ENCODE measurements around the gene ADIRF. TPM values are rescaled to one million over a fixed set of nuclear protein-coding genes. Genes with fewer than 3 reads are reported as not detected.
"Not testable (repeated sequence)": the region's sequence is repeated elsewhere in the genome, so short reads cannot be mapped to it uniquely, and the experiment has no call there.

The ADIRF gene
- total and polyA plus RNA-seq, 8 donors = 7.0 to 111 (median 10.9) TPM

DNA sequence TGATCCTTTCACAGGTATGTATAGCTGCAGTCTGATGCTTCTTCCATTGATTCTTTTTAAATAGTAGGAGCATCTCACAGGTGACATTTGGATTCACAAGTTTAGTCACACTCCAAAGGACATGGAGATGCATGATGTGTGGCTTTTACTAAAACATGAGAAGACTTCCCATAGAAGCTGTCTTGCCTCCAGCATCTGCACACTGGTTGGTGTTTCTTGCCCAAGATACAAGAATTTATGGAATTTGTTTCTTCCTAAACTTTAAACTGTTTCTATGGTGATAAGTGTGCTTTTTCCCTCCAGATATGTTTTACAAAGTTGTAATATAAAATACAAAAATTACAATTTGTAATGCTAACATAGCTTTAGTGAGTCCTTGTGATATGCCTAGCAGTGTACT lies 24.2 kb downstream of the ADIRF start:
- no peaks in the 10 kb centered on the region for H3K36me3 ChIP-seq
- H3K27ac ChIP-seq = no peak overlapping the region
- TF ChIP-seq, protein P1, sequence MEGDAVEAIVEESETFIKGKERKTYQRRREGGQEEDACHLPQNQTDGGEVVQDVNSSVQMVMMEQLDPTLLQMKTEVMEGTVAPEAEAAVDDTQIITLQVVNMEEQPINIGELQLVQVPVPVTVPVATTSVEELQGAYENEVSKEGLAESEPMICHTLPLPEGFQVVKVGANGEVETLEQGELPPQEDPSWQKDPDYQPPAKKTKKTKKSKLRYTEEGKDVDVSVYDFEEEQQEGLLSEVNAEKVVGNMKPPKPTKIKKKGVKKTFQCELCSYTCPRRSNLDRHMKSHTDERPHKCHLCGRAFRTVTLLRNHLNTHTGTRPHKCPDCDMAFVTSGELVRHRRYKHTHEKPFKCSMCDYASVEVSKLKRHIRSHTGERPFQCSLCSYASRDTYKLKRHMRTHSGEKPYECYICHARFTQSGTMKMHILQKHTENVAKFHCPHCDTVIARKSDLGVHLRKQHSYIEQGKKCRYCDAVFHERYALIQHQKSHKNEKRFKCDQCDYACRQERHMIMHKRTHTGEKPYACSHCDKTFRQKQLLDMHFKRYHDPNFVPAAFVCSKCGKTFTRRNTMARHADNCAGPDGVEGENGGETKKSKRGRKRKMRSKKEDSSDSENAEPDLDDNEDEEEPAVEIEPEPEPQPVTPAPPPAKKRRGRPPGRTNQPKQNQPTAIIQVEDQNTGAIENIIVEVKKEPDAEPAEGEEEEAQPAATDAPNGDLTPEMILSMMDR (IDR thresholded peaks at IDR 0.05) = no peak
- no peaks in the 10 kb centered on the region for H3K9me3 ChIP-seq
- FAIRE-seq = no peak
- no peaks in the 10 kb centered on the region for H3K4me1 ChIP-seq
- no peak for ATAC-seq
- no peak overlapping the region for H3K4me3 ChIP-seq
- no peaks in the 10 kb centered on the region for H3K27me3 ChIP-seq
- intact Hi-C loops (cut with DNase I) = no loop called here
- DNase-seq = no peak

DNA sequence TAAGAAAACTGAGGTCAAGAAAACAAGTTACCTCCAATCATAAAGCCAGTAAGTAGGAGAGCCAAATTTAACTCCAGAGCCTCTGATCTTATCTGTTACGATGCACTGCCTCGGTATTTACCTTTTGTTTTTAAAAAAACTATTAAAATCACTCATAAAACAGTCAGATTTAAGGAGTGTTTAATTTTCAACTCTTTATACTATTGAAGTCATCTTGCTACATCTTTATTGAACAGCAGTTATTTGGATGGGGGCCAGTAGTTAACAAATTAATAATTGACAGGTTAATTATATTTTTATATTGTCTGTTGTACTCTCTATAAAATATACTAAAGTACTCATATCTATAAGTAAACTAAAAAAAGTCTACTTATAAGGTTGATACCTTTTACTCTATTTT lies 24.6 kb downstream of the ADIRF start:
- intact Hi-C loops (cut with DNase I) = no loop called here
- Histone ChIP-seq H3K27me3 (no peaks in the 10 kb centered on the region), H3K36me3 (no peaks in the 10 kb centered on the region), H3K4me3 (no peak overlapping the region), H3K27ac (no peak overlapping the region), H3K9me3 (no peaks in the 10 kb centered on the region), H3K4me1 (no peaks in the 10 kb centered on the region)
- ATAC-seq (no peak), DNase-seq (no peak), FAIRE-seq (no peak)
- 51 to 53% methylated on average over 2 of the region's 2 CpGs for WGBS, 2 donors
- TF ChIP-seq, protein P1 (IDR thresholded peaks at IDR 0.05) = no peak

- H3K4me1 ChIP-seq; H3K4me3 ChIP-seq; DNase-seq; FAIRE-seq; H3K27me3 ChIP-seq; H3K27ac ChIP-seq; H3K36me3 ChIP-seq; H3K9me3 ChIP-seq; ATAC-seq; intact Hi-C loops (cut with DNase I): not testable (repeated sequence)
- WGBS, 2 donors = 74 to 77% methylated on average over 6 of the region's 6 CpGs
Measured at GRCh38 chr10:86999802-87000403, 31.6 kb downstream of the ADIRF start.

DNA sequence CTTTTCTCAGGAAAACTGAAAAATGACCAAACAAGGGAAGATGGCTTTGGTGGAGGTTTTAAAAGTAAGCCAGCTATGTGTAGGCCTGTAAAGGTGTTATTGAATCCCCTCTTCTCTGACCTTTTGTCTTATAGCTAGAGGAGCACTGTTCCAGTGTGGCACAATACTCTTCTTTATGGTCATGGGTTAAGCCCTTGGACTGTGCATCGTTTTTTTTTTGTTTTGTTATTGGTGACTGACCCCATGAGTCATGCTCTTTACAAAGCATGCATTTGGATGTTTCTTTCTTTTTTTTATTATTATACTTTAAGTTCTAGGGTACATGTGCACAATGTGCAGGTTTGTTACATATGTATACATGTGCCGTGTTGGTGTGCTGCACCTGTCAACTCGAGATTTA lies 32.2 kb downstream of the ADIRF start:
- WGBS, 2 donors = 53 to 69% methylated on average over 3 of the region's 3 CpGs
- ATAC-seq (no peak), FAIRE-seq (no peak), DNase-seq (no peak)
- H3K4me3 ChIP-seq = no peak overlapping the region
- H3K9me3 ChIP-seq = no peaks in the 10 kb centered on the region
- no peak overlapping the region for H3K27ac ChIP-seq
- H3K4me1 ChIP-seq = no peaks in the 10 kb centered on the region
- H3K36me3 ChIP-seq = no peaks in the 10 kb centered on the region
- no peaks in the 10 kb centered on the region for H3K27me3 ChIP-seq
- TF ChIP-seq, protein P1 (IDR thresholded peaks at IDR 0.05) = no peak
- intact Hi-C loops (cut with DNase I) = no loop called here

GRCh38 chr10:87007124-87007523 lies 38.8 kb downstream of the ADIRF start:
- H3K4me1 ChIP-seq; ATAC-seq; H3K4me3 ChIP-seq; H3K27me3 ChIP-seq; DNase-seq; H3K27ac ChIP-seq; H3K9me3 ChIP-seq; FAIRE-seq; H3K36me3 ChIP-seq; intact Hi-C loops (cut with DNase I): not testable (repeated sequence)
- 16 to 17% methylated on average over 1 of the region's 1 CpG for WGBS, 2 donors

GRCh38 chr10:87007674-87008073 lies 39.4 kb downstream of the ADIRF start:
- intact Hi-C loops (cut with DNase I); H3K36me3 ChIP-seq; ATAC-seq: not testable (repeated sequence)

GRCh38 chr10:87008303-87008702 lies 40.0 kb downstream of the ADIRF start:
- FAIRE-seq; ATAC-seq; intact Hi-C loops (cut with DNase I); H3K4me3 ChIP-seq; H3K27me3 ChIP-seq; H3K36me3 ChIP-seq; DNase-seq; H3K4me1 ChIP-seq; H3K9me3 ChIP-seq; H3K27ac ChIP-seq: not testable (repeated sequence)
- 97% methylated on average over 7 of the region's 7 CpGs for WGBS, 2 donors

More at GRCh38 chr10:87007674-87008073, 39.4 kb downstream of the ADIRF start:
- not testable (repeated sequence) for H3K27me3 ChIP-seq, H3K9me3 ChIP-seq, H3K4me1 ChIP-seq, FAIRE-seq, DNase-seq, H3K27ac ChIP-seq, H3K4me3 ChIP-seq
- 58 to 70% methylated on average over 6 of the region's 6 CpGs for WGBS, 2 donors

DNA sequence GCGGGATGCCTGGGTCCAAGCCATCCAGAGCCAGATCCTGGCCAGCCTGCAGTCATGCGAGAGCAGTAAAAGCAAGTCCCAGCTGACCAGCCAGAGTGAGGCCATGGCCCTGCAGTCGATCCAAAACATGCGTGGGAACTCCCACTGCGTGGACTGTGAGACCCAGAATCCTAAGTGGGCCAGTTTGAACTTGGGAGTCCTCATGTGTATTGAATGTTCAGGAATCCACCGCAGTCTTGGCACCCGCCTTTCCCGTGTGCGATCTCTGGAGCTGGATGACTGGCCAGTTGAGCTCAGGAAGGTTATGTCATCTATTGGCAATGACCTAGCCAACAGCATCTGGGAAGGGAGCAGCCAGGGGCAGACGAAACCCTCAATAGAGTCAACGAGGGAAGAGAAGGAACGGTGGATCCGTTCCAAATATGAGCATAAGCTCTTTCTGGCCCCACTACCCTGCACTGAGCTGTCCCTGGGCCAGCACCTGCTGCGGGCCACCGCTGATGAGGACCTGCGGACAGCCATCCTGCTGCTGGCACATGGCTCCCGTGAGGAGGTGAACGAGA lies 40.9 kb downstream of the ADIRF start:
- not testable (repeated sequence) for ATAC-seq, FAIRE-seq, H3K36me3 ChIP-seq

DNA sequence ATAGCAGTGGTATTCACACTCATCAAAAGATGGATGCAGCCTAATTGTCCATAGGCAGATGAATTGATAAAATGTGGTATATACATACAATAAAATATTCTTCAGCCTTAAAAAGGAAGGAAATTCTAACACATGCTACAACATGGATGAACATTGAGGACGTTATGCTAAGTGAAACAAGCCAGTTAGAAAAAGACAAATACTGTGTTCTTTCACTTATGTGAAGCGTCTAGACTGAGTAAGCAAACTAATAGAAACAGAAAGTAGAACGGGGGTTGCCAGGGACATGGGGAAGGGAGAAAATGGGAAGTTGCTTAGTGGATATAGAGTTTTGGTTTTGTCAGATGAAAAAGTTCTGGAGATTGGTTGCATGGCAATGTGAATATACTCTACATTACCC lies 45.2 kb downstream of the ADIRF start:
- H3K36me3 ChIP-seq; FAIRE-seq; ATAC-seq; H3K4me3 ChIP-seq; H3K27me3 ChIP-seq; H3K4me1 ChIP-seq; H3K9me3 ChIP-seq; DNase-seq; intact Hi-C loops (cut with DNase I); H3K27ac ChIP-seq: not testable (repeated sequence)
- 57 to 77% methylated on average over 3 of the region's 3 CpGs for WGBS, 2 donors

More for the DNA sequence above, 40.9 kb downstream of the ADIRF start:
- H3K4me1 ChIP-seq; H3K9me3 ChIP-seq; H3K27me3 ChIP-seq; intact Hi-C loops (cut with DNase I); DNase-seq; H3K27ac ChIP-seq; H3K4me3 ChIP-seq: not testable (repeated sequence)
- WGBS, 2 donors = 94 to 97% methylated on average over 13 to 18 of the region's 18 CpGs
